ENCODE measurements around the gene ZNF175. TPM values are rescaled to one million over a fixed set of nuclear protein-coding genes. Genes with fewer than 3 reads are reported as not detected.

Gene ZNF175
- total RNA-seq: 1.7 and 4.2 TPM in 2 replicates

GRCh38 chr19:51570962-51571575 lies at the start of gene ZNF175:
ZNF175 (plus strand) TSS chr19:51571283; CDS start chr19:51573330, 2,047 bp downstream.
- H3K4me3 ChIP-seq (ENCODE audit: low read depth, low read length): peak within 1 kb of the TSS; percentile 68
- peak; percentile 76 for DNase-seq (ENCODE audit: low read depth)
- TF ChIP-seq CTCF (conservative IDR thresholded peaks at IDR 0.05; ENCODE audit: low read depth, low read length): no peak

GRCh38 chr19:51521357-51521756 lies 49.7 kb upstream of the ZNF175 start:
- TF ChIP-seq CTCF (conservative IDR thresholded peaks at IDR 0.05; ENCODE audit: low read depth, low read length): no peak

GRCh38 chr19:51521781-51522180 lies 49.3 kb upstream of the ZNF175 start:
- DNase-seq (ENCODE audit: low read depth): no peak
- no peak for TF ChIP-seq CTCF (conservative IDR thresholded peaks at IDR 0.05; ENCODE audit: low read depth, low read length)
- no peak overlapping the region for H3K4me3 ChIP-seq (ENCODE audit: low read depth, low read length)

More at GRCh38 chr19:51521357-51521756, 49.7 kb upstream of the ZNF175 start:
- no peak for DNase-seq (ENCODE audit: low read depth)
- no peak overlapping the region for H3K4me3 ChIP-seq (ENCODE audit: low read depth, low read length)

- TF ChIP-seq CTCF (conservative IDR thresholded peaks at IDR 0.05; ENCODE audit: low read depth, low read length): no peak
- H3K4me3 ChIP-seq (ENCODE audit: low read depth, low read length): no peak overlapping the region
- DNase-seq (ENCODE audit: low read depth): no peak
Measured at GRCh38 chr19:51524666-51525264, 46.3 kb upstream of the ZNF175 start.

GRCh38 chr19:51525651-51526050 lies 45.4 kb upstream of the ZNF175 start:
- DNase-seq (ENCODE audit: low read depth): no peak
- no peak for TF ChIP-seq CTCF (conservative IDR thresholded peaks at IDR 0.05; ENCODE audit: low read depth, low read length)
- no peak overlapping the region for H3K4me3 ChIP-seq (ENCODE audit: low read depth, low read length)

- TF ChIP-seq CTCF (conservative IDR thresholded peaks at IDR 0.05; ENCODE audit: low read depth, low read length): no peak
- no peak for DNase-seq (ENCODE audit: low read depth)
Measured at GRCh38 chr19:51529301-51529700, 41.8 kb upstream of the ZNF175 start.

GRCh38 chr19:51530616-51531015 lies 40.5 kb upstream of the ZNF175 start:
- no peak for TF ChIP-seq CTCF (conservative IDR thresholded peaks at IDR 0.05; ENCODE audit: low read depth, low read length)
- DNase-seq (ENCODE audit: low read depth): no peak
- H3K4me3 ChIP-seq (ENCODE audit: low read depth, low read length): no peak overlapping the region

More at GRCh38 chr19:51529301-51529700, 41.8 kb upstream of the ZNF175 start:
- no peak overlapping the region for H3K4me3 ChIP-seq (ENCODE audit: low read depth, low read length)

All from epithelial cell of proximal tubule (primary cell).